HG03558 (cell line): Measurements from ENCODE around the gene VAV1.
"Not testable (repeated sequence)": the region's sequence is repeated elsewhere in the genome, so short reads cannot be mapped to it uniquely, and the experiment has no call there.

ENCODE experiments used
- ATAC-seq: cut with Tn5 transposase; IDR thresholded peaks from one replicate; pipeline ENCODE4 v1.9.1; 2021; ENCODE audit warnings: moderate number of reproducible peaks; ENCODE audit not compliant: unreplicated experiment; ENCODE audit errors: extremely low read depth

The VAV1 gene

GRCh38 chr19:6754136-6754535 is 18.4 kb upstream of the VAV1 start:
- no peak for ATAC-seq

GRCh38 chr19:6754653-6755463 is 17.6 kb upstream of the VAV1 start:
- no peak for ATAC-seq

DNA sequence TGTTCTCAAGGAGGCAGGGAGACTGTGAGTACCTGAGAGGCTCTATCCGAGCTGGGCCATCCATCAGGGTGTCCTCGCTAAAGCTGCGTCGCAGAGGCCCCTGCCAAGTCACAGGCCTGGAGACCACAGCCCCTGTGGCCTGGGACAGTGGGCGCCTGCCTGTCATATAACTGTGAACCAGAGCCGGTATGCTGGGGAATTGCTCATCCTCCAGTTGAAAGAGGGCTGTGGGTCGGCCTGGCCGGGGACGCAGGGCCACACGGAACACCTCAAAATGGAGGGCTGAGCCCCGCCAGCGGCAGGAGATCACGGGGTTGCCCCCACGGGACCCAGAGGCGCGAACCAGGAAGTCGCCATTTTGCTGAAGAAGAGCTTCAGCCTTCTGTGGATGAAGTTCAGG is 11.9 kb upstream of the VAV1 start:
- ATAC-seq: no peak

GRCh38 chr19:6761053-6761676 is 11.3 kb upstream of the VAV1 start:
- no peak for ATAC-seq

DNA sequence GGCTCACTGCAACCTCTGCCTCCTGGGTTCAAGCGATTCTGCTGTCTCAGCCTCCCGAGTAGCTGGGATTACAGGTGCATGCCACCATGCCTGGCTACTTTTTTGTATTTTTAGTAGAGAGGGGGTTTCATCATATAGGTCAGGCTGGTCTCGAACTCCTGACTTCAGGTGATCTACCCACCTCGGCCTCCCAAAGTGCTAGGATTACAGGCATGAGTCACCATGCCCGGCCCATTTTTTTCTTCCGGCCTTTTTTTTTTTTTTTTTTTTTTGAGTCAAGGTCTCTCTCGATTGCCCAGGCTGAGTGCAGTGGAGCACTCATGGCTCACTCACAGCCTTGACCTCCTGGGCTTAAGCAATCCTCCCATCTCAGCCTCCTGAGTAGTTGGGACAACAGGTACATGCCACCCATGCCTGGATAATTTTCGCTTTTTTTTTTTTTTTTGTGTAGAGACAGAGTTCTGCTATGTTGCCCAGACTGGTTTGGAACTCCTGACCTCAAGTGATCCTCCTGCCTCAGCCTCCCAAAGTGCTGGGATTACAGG is 10.2 kb upstream of the VAV1 start:
- not testable (repeated sequence) for ATAC-seq

DNA sequence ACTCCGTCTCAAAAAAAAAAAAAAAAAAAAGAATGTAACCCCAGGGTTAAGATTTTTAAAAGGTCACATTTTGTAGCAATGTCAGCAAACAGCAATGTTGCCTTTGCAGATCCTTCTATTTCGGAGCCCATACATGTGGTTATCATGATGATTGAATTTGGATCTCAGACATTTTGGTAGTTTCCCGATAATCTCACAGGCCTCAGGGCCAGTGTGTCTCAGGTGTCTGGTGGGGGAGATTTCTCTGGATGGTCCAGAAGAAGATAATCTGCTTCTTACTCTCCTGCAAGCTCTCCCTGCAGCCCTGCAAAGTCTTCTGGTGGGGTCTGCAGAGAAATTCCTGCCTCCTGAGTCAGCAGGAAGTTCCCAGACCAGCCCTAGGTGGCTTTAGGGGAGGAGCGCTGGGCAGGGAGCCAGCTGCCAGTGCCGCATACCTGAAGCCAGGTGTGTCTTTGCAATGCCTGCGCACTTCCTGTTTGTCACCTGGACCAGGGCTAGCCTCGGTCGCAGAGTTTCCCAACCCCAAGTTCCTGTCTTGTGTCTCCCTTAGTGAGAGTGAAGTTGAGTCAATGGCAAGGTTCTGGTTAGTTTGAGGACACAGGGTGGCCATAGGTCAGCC is 6.7 kb upstream of the VAV1 start:
- ATAC-seq: no peak

DNA sequence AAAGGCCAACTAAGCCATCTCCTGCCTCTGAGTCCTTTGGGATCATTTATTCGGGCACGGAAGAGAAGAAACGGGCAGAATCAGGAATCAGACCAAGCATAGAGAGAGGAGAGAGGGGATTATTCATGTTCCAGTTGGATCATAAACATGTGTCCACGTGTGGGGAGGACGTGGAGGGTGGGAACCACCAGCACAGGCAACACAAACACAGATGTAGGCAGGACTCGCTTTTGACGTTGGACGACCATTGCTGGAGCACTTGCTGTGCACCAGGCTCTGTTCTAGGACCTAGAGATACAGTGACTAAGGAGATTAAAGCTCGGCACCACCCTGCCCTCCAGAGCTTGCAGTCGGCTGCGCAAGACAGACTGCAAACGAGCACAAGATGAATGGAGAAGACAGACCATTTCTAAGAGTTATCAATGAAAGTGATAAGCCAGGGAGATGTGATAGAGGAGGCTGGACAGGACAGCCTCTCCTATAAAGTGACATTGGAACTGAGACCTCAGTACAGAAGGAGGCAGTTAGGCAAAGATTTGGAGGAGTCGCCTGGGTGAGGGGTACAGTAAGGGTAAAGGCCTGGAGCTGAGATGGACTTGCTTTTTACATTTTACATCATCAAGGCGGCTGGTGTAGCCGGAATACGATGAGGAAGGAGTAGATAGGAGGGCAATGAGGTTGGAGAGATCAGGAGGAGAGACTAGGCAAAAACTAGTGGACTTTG is 6.0 kb upstream of the VAV1 start:
- ATAC-seq: no peak

DNA sequence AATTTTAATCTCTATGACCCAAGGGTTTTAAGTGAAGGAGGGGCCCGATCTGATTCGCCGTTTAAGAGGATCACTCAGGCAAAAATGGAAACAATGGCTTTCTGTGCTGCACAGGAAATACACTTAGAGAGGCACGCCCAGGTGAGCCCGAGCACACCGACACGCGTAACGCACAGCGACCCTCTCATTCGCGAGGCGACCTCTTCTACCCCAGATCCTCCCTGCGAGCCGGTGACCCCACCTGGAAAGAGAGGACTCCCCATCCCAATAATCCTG is 5.5 kb upstream of the VAV1 start:
- no peak for ATAC-seq

GRCh38 chr19:6767357-6768235 is 4.9 kb upstream of the VAV1 start, which contains the start of gene SH2D3A:
TSS of gene SH2D3A (minus strand) at chr19:6767435. CDS start at chr19:6763748, 3,687 bp downstream.
- no peak for ATAC-seq

GRCh38 chr19:6768236-6768785 is 4.2 kb upstream of the VAV1 start:
- no peak for ATAC-seq

- no peak for ATAC-seq
Observed at GRCh38 chr19:6769006-6769619, 3.4 kb upstream of the VAV1 start.

DNA sequence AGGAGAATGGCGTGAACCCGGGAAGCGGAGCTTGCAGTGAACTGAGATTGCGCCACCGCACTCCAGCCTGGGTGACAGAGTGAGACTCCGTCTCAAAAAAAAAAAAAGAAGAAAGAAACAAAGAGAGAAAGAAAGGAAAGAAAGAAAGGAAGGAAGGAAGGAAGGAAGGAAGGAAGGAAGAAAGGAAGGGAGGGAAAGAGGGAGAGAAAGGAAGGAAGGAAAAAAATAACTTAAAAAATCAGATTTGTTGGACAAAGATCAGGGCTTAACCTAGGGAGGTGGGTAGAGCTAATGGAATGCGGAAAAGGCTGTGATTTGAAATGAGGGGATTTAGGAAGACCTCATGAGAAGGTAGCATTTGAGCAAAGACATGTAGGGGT is 870 bp upstream of the VAV1 start:
- not testable (repeated sequence) for ATAC-seq

- ATAC-seq: no peak
Observed at GRCh38 chr19:6772866-6773322, 386 bp downstream of the VAV1 start.

DNA sequence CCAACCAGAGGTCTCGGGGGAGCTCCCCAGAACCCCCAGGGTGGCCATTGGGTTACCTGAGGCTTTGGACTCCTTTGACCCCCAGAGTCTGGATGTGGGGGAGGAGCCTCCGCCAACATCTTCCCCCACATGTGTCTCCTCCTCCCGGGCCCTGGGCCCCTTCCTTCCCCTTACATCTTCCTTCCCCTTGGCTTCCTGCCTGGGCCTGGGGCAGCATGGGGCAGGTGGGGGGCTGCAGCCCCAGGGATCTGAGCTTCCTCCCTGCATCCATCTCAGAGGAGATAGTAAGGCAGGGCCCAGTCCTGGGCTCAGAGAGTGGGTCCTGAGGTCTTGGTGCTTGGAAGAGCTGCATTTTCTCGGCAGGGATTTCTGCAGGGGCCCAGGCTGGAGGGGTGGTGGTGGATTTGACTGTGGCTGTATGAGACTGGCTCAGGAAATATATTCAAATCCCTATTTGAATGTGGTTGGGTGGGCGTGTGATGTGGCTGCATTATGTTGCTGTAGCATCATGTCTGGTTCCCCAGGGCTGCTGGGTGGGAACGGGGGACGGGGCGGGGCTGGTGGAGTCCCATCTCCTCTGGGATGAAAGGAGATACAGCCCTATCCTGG is 919 bp downstream of the VAV1 start:
- no peak for ATAC-seq

GRCh38 chr19:6774821-6775707 is 2.6 kb downstream of the VAV1 start:
- ATAC-seq: no peak

DNA sequence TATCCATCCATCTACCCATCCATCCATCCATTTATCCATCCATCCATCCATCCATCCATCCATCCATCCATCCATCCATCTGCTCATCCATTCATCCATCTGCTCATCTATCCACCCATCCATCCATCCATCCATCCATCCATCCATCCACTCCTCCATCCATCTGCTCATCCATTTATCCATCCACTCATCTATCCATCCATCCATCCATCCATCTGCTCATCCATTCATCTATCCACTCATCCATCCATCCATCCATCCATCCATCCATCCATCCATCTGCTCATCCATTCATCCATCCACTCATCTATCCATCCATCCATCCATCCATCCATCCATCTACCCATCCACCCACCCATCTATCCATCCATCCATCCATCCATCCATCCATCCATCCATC is 3.5 kb downstream of the VAV1 start:
- ATAC-seq: not testable (repeated sequence)

GRCh38 chr19:6776999-6777398 is 4.5 kb downstream of the VAV1 start:
- no peak for ATAC-seq

DNA sequence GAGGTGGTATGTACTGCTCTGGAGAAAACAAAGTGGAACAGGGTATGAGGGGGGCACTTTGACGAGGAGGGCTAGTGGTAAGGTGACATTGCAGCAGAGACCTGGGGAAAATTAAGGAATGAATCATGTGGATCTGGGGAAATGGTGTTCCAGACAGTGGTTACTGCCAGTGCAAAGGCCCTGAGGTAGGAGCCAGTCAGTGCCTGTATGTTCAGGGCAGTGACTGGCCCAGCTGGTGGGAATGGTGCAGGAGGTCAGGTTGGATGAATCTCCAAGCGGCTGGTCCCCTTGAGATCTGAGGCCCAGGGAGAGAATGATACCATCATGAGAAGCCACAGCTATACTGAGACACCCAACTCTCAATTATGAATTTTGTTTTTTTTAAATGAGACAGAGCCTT is 4.9 kb downstream of the VAV1 start:
- ATAC-seq: no peak
